ENCODE results near the gene WSB1. TPM values are rescaled to one million over a fixed set of nuclear protein-coding genes. Genes with fewer than 3 reads are reported as not detected.

WSB1 gene
- total and polyA plus RNA-seq, 10 donors: 54.7 to 641 (median 408) TPM

GRCh38 chr17:27264068-27264812 lies 29.7 kb upstream of the WSB1 start:
- TF ChIP-seq CTCF (IDR thresholded peaks at IDR 0.05 in 8 of 11, conservative IDR thresholded peaks at IDR 0.05 in 3 of 11): no peak
- TF ChIP-seq POLR2A (IDR thresholded peaks at IDR 0.05): no peak
- no peak for TF ChIP-seq POLR2AphosphoS5 (IDR thresholded peaks at IDR 0.05)
- 82 to 92% (median 86%) methylated on average over 11 of the region's 11 CpGs for WGBS, 5 donors
- DNase-seq: no peak

GRCh38 chr17:27265333-27265732 lies 28.6 kb upstream of the WSB1 start:
- Histone ChIP-seq H3K27ac (peak overlapping the region in 2 of 8 donors; percentile 44 to 56), H3K4me3 (no peak overlapping the region), H3K27me3 (replicated peaks in 1 of 7) (no peaks in the 10 kb centered on the region), H3K4me1 (peaks cover 0 to 24% (median 2%) of the 10 kb centered on the region in 6 donors), H3K9me3 (no peaks in the 10 kb centered on the region), H3K36me3 (no peaks in the 10 kb centered on the region)
- no peak for TF ChIP-seq CTCF (IDR thresholded peaks at IDR 0.05 in 8 of 11, conservative IDR thresholded peaks at IDR 0.05 in 3 of 11)
- no peak for TF ChIP-seq POLR2AphosphoS5 (IDR thresholded peaks at IDR 0.05)
- TF ChIP-seq POLR2A (IDR thresholded peaks at IDR 0.05): no peak
- DNase-seq: no peak
- WGBS, 5 donors: 0 to 76% (median 64%) methylated on average over 1 of the region's 1 CpG
- intact Hi-C loops (cut with DNase I; ENCODE audit: low total_unique reads): no loop called here

More at GRCh38 chr17:27264068-27264812, 29.7 kb upstream of the WSB1 start:
- H3K9me3 ChIP-seq: no peaks in the 10 kb centered on the region
- H3K27me3 ChIP-seq (replicated peaks in 1 of 7): no peaks in the 10 kb centered on the region
- no peaks in the 10 kb centered on the region for H3K36me3 ChIP-seq
- H3K27ac ChIP-seq: peak overlapping the region in 4 of 8 donors; percentile 44 to 63 (median 52)
- peaks cover 0 to 19% (median 2%) of the 10 kb centered on the region in 6 donors for H3K4me1 ChIP-seq
- peak overlapping the region in 1 of 8 donors; percentile 6 for H3K4me3 ChIP-seq
- intact Hi-C loops (cut with DNase I; ENCODE audit: low total_unique reads): no loop called here

GRCh38 chr17:27266228-27266627 lies 27.7 kb upstream of the WSB1 start:
- Histone ChIP-seq H3K27ac (no peak overlapping the region), H3K36me3 (no peaks in the 10 kb centered on the region)
- WGBS, 5 donors: 88 to 96% (median 90%) methylated on average over 1 of the region's 1 CpG

More at GRCh38 chr17:27266228-27266627, 27.7 kb upstream of the WSB1 start:
- no peaks in the 10 kb centered on the region for H3K9me3 ChIP-seq
- peaks cover 0 to 24% (median 2%) of the 10 kb centered on the region in 6 donors for H3K4me1 ChIP-seq
- intact Hi-C loops (cut with DNase I; ENCODE audit: low total_unique reads): no loop called here
- H3K27me3 ChIP-seq (replicated peaks in 1 of 7): no peaks in the 10 kb centered on the region
- DNase-seq: no peak
- TF ChIP-seq POLR2A (IDR thresholded peaks at IDR 0.05) (no peak), POLR2AphosphoS5 (IDR thresholded peaks at IDR 0.05) (no peak), CTCF (IDR thresholded peaks at IDR 0.05 in 8 of 11, conservative IDR thresholded peaks at IDR 0.05 in 3 of 11) (no peak)
- no peak overlapping the region for H3K4me3 ChIP-seq

All from spleen (tissue), 11 donors.